ENCODE measurements around the gene CDH13.

The CDH13 gene

DNA sequence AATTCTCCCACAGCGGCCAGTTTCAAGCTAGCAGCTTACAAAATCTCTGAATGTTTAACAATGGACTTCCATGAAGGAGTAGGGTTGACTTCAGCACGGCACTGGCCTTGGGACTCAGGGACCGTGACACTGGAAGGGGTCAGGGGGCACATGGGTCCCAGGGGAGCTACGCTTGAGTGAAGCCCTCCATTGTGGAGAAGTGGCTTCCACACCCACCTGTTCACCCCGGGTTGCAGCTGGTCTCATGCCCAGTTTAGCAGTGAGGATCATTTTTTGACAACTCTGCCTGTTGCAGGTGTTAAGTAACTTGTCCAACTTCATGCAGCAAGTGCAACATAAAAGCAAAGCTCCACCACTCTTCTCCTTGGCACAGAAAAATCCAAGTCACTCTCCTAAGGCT is 510.2 kb downstream of the CDH13 start:
- DNase-seq: no peak

DNA sequence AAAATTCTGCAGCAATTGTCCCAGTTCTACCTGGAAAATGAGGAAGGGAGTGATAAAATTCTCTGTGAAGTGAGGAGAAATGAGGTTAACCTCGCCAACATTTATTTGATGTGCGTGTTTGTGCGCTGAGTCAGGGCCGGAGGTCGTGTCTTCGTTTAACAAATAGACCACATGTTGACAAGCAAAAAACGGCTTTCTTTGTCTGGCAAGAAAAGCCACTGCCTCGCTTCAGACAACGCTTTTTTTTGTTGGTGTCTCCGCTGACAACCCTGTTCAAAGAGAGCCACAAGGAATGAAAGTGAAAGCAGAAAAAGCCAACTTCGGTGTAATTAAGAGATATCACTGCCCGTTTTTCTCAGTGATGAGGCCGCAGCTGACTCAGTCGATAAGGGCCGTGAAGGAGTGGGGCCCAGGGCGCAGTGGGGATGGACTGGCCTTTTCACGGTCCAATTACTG is 510.6 kb downstream of the CDH13 start:
- DNase-seq: no peak

DNA sequence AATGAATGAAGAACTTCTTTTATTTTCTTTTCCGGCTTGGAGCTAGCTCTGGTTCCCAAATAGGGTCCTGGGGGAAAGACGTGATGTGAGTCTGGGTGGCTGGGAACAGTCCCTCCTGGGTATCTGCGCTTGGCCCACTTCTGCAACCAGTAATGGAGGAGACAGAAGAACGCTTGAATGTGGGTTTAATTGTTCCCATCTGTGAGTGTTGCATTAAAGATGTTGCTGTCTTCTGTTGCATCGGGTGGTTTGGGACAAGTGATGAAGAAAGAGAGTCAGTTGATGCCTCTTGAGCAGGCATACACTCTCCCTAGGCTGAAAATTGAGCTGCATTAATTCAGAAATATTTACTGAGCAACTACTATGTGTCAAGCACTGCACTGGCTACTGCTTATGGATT is 511.1 kb downstream of the CDH13 start:
- no peak for DNase-seq

DNA sequence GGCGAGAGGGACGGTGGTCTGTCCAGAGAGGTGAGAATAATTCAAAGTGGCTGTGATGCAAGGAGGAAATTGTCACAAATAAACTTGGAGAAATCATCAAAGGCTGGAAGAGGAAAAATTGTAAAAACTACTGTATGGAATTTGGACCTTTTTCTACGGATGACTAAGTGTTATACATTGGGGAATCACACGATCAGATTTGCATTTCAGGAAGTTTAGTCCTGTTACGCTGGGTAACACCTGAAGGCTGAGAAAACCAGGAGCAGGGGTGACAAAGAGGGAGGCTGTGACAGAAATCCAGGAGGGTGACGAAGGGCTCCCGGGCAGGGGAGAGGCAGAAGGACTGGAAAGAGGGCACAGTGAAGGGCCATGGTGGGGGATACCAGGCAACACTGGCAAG is 511.7 kb downstream of the CDH13 start:
- no peak for DNase-seq

DNA sequence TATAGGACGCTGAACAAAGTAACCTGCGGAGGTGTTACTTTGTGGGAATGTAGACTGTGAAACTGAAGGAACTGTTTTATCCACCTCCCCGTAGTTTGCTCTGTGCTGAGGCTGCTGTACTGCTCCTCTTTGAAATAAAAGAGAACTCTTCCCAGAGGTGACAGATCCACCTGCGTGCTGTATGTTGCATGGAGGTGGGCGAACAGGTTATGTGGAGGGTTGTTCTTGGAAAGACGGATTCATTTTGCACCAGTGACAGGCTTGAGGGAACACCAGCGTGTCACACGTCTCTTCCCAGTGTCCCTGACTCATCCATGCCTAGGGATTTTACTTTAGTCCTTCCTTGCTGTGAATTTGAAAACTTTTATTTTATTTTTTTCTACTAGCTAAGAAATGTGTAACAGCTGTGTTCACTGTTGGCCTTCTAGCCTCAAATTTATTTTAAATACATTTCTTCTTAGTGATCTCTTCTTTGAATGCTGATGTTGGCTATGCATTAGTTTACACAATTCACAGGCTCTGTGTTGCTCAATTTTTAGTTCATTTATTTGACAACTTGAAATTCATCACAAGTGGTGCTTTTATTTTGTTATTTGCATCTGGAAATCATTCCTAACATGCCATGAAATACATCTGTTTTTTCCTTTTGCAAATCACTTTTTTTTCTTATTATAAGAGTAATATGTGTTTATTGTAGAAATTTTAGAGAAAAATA is 512.4 kb downstream of the CDH13 start:
- DNase-seq: no peak

DNA sequence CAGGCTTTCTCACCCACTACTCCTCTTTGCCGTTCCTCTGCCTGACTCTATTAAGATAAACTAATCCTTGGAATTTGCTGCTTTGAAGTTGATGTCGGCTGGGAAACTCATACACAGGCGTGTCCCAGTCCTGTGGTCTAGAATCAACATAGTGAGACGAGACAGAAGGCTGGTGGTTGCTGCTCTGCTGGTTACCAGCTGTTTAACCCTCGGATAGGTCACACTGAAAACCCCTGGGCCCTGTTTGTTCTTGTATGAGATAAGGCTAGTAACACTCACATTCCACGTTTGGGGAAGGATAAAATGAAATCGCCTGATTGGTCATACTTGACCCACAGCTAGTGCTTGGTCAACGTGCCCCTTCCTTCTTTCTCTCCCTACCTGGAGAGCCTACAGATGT is 517.0 kb downstream of the CDH13 start:
- DNase-seq: no peak

DNA sequence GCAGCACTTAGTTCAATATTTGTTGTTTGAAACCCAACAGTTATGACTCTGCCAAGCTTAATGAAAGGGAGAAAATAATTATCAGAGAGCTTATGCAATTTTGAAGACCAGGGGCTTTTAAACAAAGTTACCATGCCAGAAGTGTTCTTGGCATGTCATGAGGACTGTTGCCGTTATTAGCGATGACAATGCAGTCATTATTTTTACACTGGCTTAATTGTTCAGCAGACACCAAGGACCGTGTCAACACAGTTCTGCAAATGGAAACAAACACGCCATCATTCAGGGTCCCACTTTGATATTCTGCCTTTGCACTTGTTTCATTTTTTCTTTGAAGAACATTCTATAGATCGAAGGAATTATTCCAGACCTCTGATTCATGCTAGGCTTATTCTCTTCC is 518.5 kb downstream of the CDH13 start:
- no peak for DNase-seq

DNA sequence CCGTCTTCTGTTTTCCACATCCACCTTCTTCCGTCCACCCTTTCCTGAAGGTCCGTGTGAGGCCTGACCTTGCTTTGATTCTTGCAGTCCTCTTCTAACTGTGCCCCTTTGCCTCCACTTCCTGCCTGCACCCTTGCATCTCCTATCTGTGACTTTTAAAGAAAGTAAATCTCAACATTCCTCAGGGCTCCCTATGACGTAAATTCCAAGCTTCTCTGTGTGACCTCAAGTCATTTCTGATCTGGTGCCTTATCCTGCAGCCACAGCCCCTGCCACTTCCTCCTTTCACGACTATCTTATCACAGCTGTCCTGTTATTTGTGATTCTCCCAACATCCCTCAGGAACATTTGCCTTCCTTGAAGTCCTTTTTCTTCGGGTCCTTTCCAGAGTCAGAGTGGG is 520.5 kb downstream of the CDH13 start:
- no peak for DNase-seq

DNA sequence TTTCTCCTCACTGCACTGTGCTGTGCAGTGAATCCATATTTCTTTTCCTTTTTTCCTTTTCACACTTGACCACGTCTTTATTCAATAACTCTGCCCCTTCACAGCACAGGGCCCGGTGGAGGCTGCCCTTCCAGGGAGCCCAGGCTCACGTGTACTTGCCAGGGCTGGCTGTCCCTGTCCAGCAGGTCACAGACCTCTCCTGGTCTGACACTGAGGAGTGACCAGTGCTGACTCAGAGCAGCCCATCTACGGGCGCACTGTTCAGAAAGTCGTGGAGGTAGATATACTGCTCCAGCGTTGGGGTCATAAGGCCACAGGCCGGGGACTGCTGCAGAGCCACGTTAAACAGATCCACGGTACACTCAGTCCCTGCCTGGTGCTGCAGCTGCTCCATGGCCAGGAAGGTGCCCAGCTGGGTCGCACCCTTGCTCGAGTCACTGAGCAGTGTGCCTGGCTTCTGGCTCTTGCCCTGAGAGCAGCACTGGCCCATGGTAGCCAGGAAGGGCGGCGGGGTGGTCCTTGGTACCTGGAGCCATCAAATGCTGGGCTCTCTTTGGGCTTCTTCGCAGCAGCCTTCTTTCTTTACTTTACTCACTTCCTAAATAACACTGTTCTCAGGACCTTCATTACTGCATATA is 531.7 kb downstream of the CDH13 start:
- no peak for DNase-seq

DNA sequence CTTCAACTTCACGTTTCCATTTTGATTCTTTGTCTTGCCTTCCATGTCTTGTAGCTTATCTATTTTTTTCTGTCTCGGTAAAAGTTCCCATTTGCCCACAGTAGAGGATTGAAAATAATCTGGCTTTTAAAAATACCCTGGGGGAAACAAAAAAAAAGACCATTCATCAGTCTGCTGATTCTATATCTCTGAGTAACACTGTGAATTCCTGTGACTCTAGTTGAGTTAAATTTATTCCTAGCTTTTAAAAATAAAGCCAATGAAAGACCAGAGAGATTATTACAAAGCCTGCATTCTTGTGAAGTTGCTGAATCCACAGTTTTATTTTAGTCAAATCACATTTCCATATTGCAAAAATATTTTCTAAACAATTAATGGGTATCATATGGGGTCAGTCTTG is 532.3 kb downstream of the CDH13 start:
- no peak for DNase-seq

DNA sequence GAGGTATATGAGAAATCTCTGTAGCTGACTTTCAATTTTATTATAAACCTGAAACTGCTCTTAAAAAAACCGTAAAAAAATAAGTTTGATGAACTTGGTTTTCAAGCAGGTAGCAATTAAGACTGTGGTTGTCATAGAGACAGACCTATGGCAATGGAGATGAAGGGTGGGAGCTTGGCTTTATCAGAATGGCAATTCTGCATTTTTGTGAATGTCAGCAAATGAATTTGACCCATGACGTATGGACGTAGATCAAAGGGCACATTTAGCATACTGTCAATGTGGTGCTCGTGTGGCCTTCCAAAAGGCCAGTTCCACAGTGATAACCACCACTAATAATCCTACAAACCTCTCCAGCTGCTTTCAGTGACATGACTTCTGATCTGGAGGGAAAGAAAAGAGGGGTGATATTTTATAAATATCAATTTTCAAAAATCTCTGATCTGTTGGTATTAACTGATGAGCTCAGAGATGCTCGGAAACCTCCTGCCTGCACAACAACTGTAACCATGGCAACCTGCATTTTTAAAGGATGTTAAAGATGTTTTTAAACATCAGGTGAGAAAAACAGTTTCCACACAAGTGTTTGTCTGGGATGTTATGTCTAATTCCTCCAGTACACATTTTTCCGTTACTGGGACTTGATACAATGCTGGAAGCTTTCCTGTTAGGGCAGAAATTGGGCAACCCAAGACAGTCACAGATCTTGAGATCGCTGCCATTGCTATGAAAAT is 533.7 kb downstream of the CDH13 start:
- DNase-seq: no peak

DNA sequence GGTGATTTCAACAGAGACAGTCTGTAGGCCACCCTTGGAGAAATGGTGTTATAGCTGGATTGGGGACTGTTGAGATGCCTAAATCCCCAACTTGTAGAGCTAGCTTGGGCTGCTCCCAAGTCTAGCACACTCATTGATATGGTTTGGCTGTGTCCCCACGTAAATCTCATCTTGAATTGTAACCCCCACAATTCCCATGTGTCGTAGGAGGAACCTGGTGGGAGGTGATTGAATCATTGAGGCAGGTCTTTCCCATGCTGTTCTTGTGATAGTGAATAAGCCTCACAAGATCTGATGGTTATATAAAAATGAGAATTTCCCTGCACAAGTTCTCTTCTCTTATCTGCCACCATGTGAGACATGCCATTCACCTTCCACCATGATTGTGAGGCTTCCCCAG is 536.0 kb downstream of the CDH13 start:
- no peak for DNase-seq

DNA sequence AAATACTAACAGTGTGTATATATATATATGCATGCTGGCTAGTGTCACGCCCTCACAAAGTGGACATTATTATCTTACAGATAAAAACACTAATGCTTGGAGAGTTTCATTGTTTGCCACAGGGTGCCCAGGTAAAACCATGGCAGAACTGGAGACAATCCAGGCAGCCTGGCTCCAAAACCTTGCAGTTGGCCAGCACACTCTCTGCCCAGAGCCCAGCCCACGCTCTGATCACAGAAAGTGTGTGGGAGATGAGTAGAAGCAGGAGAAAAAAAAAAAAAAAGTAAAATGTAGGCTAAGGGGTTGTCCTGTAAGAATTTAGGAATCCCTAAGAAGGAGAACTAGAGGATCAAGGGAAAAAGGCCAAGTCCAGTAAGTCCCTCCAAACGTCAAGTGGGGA is 538.0 kb downstream of the CDH13 start:
- no peak for DNase-seq

DNA sequence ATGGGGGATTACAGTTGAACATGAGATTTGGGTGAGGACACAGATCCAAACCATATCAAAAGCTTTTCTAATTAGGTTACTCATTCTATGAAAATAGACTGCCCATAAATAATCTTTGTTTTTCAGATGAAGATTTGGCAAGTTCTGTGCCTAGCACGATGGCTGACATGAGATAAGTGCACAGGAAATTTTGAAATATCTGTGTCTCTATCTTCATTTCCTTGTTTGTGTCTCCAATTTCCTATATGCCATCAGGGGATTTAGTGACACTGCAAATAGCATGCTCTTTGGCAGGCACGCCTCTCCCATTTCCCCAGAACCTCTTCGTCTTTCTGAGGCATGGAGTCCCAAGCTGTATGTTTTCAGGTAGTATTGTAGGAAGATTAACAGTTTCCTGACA is 544.6 kb downstream of the CDH13 start:
- no peak for DNase-seq

DNA sequence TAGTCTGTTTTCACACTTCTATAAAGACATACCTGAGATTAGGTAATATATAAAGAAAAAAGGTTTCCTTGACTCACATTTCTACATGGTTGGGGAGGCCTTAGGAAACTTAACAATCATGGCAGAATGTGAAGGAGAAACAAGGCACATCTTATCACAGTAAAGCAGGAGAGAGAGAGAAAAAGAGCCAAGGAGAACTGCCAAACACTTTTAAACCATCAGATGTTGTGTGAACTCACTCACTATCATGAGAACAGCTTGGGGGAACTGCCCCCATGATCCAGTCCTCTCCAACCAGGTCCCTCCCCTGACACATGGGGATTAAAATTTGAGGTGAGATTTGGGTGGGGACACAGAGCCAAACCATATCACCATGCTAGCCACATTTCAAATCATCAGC is 547.9 kb downstream of the CDH13 start:
- no peak for DNase-seq

DNA sequence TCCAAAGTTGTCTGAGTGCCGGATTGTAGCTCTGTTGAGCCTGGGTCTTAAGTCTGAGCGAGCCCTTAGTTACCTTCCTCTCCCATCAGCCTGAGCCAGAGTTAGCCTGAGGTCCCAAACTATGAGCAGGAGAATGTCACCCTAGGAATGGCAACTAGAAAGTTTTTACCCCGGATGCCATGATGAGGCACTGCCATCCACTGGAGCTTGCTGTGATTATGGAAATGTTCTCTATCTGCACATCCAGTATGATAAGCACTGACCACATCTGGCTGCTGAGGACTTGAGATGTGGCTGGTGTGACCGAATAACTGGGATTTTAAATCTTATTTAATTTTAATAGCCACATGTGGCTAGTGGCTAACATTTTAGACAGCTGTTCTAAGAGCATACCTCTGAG is 550.0 kb downstream of the CDH13 start:
- DNase-seq: no peak

DNA sequence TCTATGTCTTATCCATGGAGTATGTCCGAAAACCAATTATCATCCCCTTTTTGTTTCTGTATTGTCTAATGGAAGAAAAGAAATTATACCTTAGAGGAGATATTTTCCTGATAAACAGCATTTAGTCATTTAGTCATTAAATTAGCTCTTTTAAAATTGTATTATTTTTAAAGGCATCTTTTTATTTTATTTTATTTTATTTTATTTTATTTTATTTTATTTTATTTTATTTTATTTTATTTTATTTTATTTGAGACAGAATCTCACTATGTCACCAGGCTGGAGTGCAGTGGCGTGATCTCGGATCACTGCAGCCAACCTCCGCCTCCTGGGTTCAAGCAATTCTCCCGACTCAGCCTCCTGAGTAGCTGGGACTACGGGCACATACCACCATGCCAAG is 559.1 kb downstream of the CDH13 start:
- DNase-seq: no peak

DNA sequence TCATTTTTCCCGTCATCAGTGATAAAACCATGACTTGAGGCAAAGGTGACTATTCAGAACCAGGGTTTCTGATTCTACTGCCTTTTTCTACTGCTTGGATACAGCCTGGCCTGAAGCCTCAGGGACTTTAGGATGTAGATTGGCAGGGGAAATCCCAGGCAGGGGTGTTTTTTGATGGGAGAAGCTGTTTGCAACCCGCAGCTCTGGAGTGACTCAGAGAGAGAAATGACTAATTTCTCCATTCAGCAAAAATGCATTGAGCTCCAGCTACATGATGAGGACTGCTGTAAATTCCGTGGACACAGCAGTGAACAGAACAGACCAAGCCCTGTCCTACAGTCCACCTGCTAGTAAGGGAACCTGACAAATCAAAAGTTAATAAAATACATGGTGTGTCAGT is 560.6 kb downstream of the CDH13 start:
- no peak for DNase-seq

DNA sequence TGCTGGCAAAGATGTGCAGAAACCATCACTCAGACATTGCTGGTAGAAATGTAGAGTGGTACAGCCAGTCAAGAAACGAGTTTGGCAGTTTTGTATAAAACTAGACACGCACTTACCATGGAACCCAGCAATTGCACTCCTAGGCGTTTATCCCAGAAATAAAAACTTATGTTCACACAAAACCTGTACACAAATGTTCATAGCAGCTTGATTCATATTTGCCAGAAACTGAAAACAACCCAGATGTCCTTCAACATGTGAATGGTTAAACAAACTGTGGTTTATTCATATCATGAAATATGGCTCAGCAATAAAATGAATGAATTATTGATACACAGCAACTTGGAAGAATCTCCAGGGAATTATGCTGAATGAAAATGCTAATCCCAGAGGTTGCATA is 570.0 kb downstream of the CDH13 start:
- no peak for DNase-seq

DNA sequence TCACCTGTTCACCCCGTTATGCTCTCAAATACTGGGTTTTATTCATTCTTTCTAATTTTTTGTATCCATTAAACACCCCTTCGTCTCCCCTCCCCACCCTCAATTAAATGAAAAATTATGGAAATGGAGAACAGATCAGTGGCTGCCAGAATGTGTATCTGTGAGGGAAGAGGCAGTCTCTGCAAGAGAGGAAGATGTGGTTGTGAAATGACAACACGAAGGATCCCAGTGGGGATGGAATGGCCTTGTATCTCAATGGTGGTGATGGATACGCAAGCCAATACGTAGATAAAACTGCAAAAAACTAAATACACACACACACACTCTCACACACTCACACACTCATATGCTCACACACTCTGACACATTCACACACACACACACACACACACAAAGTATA is 570.7 kb downstream of the CDH13 start:
- DNase-seq: no peak

DNA sequence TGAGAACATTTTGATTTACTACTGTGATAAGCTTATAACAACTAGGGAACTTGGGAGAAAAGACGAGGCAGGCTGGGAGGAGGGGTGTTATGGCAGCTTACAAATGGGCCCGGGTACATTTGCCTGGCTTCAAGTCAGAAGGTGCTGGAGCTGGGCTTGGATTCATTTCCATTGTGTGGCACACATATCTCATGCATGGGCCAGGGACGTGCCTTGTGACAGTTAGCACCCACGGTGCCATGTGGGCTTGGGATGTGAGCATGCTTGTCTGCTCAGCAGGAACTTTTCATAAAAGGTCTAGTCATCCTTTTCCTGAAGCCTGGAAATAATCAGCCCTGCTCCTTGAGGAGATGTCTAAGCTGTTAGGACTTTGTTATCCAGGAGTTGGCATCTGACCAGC is 572.2 kb downstream of the CDH13 start:
- no peak for DNase-seq

DNA sequence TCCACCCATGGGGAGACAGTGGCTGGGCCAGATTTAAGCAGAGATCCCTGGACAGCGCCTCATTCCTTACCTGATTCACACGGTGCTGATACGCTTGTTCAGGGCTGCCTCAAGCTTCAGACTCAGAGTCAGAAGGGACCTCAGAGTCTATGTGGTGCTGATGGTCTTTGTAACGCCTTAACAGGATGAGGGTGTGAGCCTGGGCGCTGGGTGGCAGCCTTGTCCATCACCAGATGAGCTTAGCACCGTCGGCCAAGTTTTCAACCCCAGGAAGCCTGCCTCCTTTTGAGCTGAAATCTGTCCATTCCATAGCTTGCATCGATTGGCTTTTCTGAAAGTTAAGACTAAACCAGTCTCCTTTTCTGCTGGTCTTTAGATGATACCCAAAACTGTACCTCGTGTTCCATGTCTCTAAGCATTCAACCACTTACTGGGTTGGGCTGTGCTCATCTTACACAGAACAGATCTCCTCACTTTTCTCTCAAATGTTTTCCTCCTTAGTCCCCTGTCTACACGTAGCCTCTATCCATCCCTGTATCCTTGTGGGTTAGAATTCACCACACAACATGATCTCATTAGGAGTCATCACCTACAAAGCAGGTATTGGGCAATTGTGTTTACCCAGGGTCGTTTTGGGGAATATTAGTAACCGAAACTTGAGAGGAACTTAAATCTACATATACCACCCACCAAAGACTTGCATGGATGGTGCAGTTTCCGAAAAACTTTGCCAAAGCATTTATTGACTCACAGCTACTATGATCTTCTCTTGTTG is 573.4 kb downstream of the CDH13 start:
- peak in 1 of 2 experiments; percentile 76 for DNase-seq

DNA sequence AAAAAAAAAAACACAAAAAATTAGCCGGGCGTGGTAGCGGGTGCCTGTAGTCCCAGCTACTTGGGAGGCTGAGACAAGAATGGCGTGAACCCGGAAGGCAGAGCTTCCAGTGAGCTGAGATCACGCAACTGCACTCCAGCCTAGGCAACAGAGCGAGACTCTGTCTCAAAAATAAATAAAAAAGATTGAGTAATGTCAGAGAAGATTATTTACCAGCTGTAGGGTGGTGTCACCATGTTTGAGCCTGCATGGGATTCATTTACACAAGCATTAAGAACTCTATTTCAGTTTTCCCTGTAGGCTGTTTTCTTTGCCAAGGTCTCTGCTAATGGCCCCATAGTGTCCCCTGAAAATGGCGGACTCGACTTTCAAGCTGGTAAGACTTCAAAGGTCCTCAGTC is 575.0 kb downstream of the CDH13 start:
- DNase-seq: no peak

DNA sequence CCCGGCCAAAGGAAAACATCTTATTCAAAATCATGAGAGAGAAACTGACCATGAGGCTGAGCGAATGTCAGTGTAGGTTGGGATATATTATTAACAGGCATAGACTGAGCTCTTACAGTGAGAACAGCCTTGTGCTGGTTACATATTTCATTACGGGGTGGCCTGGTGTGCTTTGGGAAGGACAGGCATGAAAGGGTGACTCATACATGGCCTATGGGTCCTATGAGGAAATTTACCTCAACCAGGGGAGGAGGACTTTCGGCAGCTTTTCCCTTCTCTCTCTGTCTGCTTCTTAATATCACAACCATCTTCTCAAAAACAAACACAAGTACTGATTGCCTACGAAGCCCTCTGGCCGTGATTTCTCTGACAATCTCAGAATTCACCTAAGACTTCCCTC is 579.1 kb downstream of the CDH13 start:
- DNase-seq: no peak

Measured in cerebellar nuclear complex (tissue), 1 donor.